Activated CD4-positive, alpha-beta T cell treated with anti-CD3 and anti-CD28 coated beads for 36 hours (primary cell): ENCODE results near the gene ASPRV1. TPM values are rescaled to one million over a fixed set of nuclear protein-coding genes. Genes with fewer than 3 reads are reported as not detected.
A peak's percentile ranks its signal among the peaks of the same experiment; 100 is the strongest.

ENCODE experiments used
- ATAC-seq: fragments of 200-7000 bp; cut with Tn5 transposase; one replicate; pipeline ENCODE4 v1.10.0; 2021; ENCODE audit warnings: mild to moderate bottlenecking, moderate library complexity
- CTCF ChIA-PET: fragments of 350-600 bp; sonication (Branson Sonifier 250); formaldehyde crosslinking; loops from one replicate; lab custom pipeline; 2021; ENCODE audit warnings: antibody characterized with exemption; lab: Charles Lee
- POLR2A ChIA-PET: fragments of 350-600 bp; sonication (Branson Sonifier 250); formaldehyde crosslinking; loops from one replicate; lab custom pipeline; 2021; ENCODE audit warnings: antibody characterized with exemption, inconsistent platforms; lab: Charles Lee
- DNase-seq: peaks from one replicate; pipeline ENCODE4 v3.0.0-alpha.2; 2020
- H3K27ac Mint-ChIP-seq: one replicate; pipeline ENCODE4 v1.8.0; 2021; ENCODE audit warnings: mixed read lengths
- H3K27me3 Mint-ChIP-seq: one replicate; pipeline ENCODE4 v1.8.0; 2021; ENCODE audit warnings: mixed read lengths
- H3K36me3 Mint-ChIP-seq: one replicate; pipeline ENCODE4 v1.8.0; 2021; ENCODE audit warnings: low read depth, mixed read lengths
- H3K4me1 Mint-ChIP-seq: one replicate; pipeline ENCODE4 v1.8.0; 2021; ENCODE audit warnings: mixed read lengths
- H3K4me3 Mint-ChIP-seq: one replicate; pipeline ENCODE4 v1.8.0; 2021; ENCODE audit warnings: mild to moderate bottlenecking, moderate library complexity, mixed read lengths
- H3K9me3 Mint-ChIP-seq: one replicate; pipeline ENCODE4 v1.8.0; 2021; ENCODE audit warnings: low read depth, mixed read lengths
- intact Hi-C, 2 experiments: fragments of 100-400 bp; cut with DNase I in 1 of 2; cut with micrococcal nuclease in 1 of 2; formaldehyde crosslinking; loops; one replicate each; pipeline versions ENCODE4 v1.14.2 to v1.15.1; 2022 to 2024; cut with DNase I, micrococcal nuclease
- total RNA-seq, 2 experiments: library from RNA; stranded (reverse); gene quantifications; one replicate each; pipeline ENCODE4 v1.2.3, GENCODE V29; 2021

The ASPRV1 gene
- total RNA-seq, 2 experiments from 2014 or later, result 0.32 to 0.73 TPM

- POLR2A ChIA-PET, result no interaction called here
- intact Hi-C loops, result loop anchor here in 1 of 2 experiments (2.0 kb wide), 1 partner anchor 134 kb away; no protein-coding TSS in a partner anchor
- Mint-ChIP-seq H3K9me3 (no peaks in the 10 kb centered on the region), H3K27ac (no peak overlapping the region), H3K36me3 (peaks cover 40% of the 10 kb centered on the region), H3K4me1 (peaks cover 34% of the 10 kb centered on the region), H3K27me3 (no peaks in the 10 kb centered on the region), H3K4me3 (no peak overlapping the region)
- CTCF ChIA-PET, result interaction anchor here (0.6 to 1.2 kb wide), 2 partner anchors 25 to 176 kb away, joined by 3 to 4 read pairs; no protein-coding TSS in a partner anchor
- ATAC-seq (no peak), DNase-seq (no peak)
Measured at GRCh38 chr2:69935011-69935410, 26.4 kb downstream of the ASPRV1 start.

GRCh38 chr2:69934614-69934908 lies 26.9 kb downstream of the ASPRV1 start:
- Mint-ChIP-seq H3K9me3 (no peaks in the 10 kb centered on the region), H3K27me3 (no peaks in the 10 kb centered on the region), H3K36me3 (peaks cover 41% of the 10 kb centered on the region), H3K4me1 (peaks cover 34% of the 10 kb centered on the region), H3K4me3 (no peak overlapping the region), H3K27ac (peak overlapping the region; percentile 77)
- ATAC-seq (no peak), DNase-seq (no peak)
- intact Hi-C loops, result loop anchor here (1.0 to 5.0 kb wide), 3 partner anchors 20 to 134 kb away; no protein-coding TSS in a partner anchor
- ChIA-PET CTCF (interaction anchor here (1.2 to 2.0 kb wide), 4 partner anchors 11 to 176 kb away, joined by 3 to 6 read pairs (median 4); partner anchors contain the start of gene MXD1), POLR2A (no interaction called here)

GRCh38 chr2:69933839-69934613 lies 27.4 kb downstream of the ASPRV1 start:
- POLR2A ChIA-PET, result interaction anchor here (0.6 to 1.0 kb wide), 2 partner anchors 19 to 52 kb away, joined by 3 to 6 read pairs; partner anchors contain the start of gene MXD1

DNA sequence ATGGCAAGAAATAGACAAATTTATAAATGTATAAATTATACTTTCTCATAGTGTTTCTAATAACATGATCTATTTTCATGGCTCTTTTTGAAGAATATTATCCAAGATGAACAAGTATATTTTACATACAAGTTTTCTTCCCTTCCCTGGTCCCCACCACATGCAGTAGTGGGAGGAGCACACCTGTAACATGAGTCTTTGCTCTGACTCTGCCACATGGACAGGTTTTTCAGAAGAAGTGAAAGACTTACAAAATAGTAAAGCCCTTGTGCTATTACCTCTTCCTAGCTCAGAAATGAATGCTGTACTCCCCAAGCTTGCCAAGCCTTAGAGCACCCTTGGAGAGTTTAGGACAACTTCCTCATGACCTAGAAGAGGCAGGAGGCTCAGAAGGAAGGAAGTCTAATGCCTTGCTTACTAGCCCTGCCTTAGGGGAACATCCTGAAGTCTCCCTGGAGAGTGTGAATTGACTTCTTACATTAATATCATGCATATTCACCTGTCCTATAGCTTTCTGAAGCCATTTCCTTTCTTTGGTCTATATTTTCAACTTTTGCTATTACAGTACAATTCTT lies 28.1 kb downstream of the ASPRV1 start:
- Mint-ChIP-seq H3K36me3 (peaks cover 33% of the 10 kb centered on the region), H3K4me1 (peaks cover 34% of the 10 kb centered on the region), H3K27me3 (no peaks in the 10 kb centered on the region), H3K27ac (peak overlapping the region; percentile 77), H3K9me3 (no peaks in the 10 kb centered on the region), H3K4me3 (no peak overlapping the region)
- ATAC-seq, result no peak
- no peak for DNase-seq
- CTCF ChIA-PET, result interaction anchor here (0.6 to 2.2 kb wide), 10 partner anchors 12 to 213 kb away, joined by 3 to 7 read pairs (median 4); partner anchors contain the start of gene MXD1
- intact Hi-C loops, result loop anchor here in 1 of 2 experiments (5.0 kb wide), 1 partner anchor 134 kb away; no protein-coding TSS in a partner anchor
- POLR2A ChIA-PET, result interaction anchor here (0.6 to 1.0 kb wide), 4 partner anchors 18 to 152 kb away, joined by 3 to 6 read pairs (median 3); partner anchors contain the start of gene MXD1

More at GRCh38 chr2:69933839-69934613, 27.4 kb downstream of the ASPRV1 start:
- H3K4me3 Mint-ChIP-seq, result no peak overlapping the region
- no peaks in the 10 kb centered on the region for H3K27me3 Mint-ChIP-seq
- peaks cover 34% of the 10 kb centered on the region for H3K4me1 Mint-ChIP-seq
- CTCF ChIA-PET, result interaction anchor here (0.7 to 2.0 kb wide), 6 partner anchors 11 to 177 kb away, joined by 3 to 6 read pairs (median 4); partner anchors contain the start of gene MXD1
- intact Hi-C loops, result loop anchor here (1.0 to 5.0 kb wide), 3 partner anchors 20 to 135 kb away; no protein-coding TSS in a partner anchor
- DNase-seq (peak; percentile 61), ATAC-seq (peak; percentile 81)
- peak overlapping the region; percentile 77 for H3K27ac Mint-ChIP-seq
- H3K9me3 Mint-ChIP-seq, result no peaks in the 10 kb centered on the region
- peaks cover 40% of the 10 kb centered on the region for H3K36me3 Mint-ChIP-seq

GRCh38 chr2:69932596-69932922 lies 28.9 kb downstream of the ASPRV1 start:
- peak overlapping the region; percentile 90 for H3K27ac Mint-ChIP-seq
- peaks cover 34% of the 10 kb centered on the region for H3K4me1 Mint-ChIP-seq
- POLR2A ChIA-PET, result interaction anchor here (0.7 to 1.2 kb wide), 3 partner anchors 18 to 152 kb away, joined by 3 to 4 read pairs (median 3); partner anchors contain the start of gene MXD1
- peak; percentile 30 for ATAC-seq
- no peaks in the 10 kb centered on the region for H3K27me3 Mint-ChIP-seq
- no peak for DNase-seq
- H3K36me3 Mint-ChIP-seq, result peaks cover 33% of the 10 kb centered on the region
- no peak overlapping the region for H3K4me3 Mint-ChIP-seq
- intact Hi-C loops, result loop anchor here in 1 of 2 experiments (5.0 kb wide), 1 partner anchor 135 kb away; no protein-coding TSS in a partner anchor
- H3K9me3 Mint-ChIP-seq, result no peaks in the 10 kb centered on the region
- CTCF ChIA-PET, result interaction anchor here (1.3 to 2.2 kb wide), 5 partner anchors 10 to 214 kb away, joined by 3 to 7 read pairs (median 3); partner anchors contain the start of gene MXD1

DNA sequence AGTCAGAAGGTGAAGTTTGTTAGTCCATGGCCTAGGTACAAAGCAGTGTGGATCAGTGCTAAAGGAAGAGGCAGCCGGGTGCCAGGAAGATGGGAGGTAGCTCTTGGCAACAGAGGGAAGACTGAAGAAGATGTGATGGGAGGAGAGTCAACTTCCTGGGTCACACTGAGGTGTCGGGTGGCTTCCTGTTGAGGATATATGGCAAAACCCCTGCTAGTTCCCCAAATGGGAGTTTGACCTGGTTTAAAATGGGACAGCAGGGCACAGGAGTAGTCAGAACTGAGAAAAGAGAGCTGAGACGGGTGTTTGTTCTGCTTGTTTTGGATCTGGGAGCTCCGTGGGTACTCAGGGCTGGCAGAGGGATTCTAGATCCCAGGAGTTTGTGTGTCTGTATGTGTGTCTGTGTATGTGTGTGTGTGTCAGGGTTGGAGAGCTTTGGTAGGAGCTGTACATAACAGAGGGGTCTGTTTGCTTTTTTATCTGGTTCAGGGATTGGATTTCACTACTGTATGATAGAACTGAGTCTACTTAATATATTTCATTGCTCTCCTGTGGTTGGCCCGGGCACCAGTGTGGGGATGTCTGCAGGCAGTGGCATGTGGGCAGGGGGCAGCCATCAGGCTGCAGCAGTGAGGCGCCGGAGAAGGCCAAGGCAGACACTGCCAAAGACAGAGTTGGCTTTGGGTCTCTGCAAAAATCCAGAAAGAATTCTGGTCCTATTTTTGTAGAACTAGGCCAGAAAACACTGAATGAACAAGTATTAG lies 29.4 kb downstream of the ASPRV1 start:
- no peak overlapping the region for H3K4me3 Mint-ChIP-seq
- no peaks in the 10 kb centered on the region for H3K27me3 Mint-ChIP-seq
- DNase-seq, result no peak
- peaks cover 33% of the 10 kb centered on the region for H3K36me3 Mint-ChIP-seq
- no peaks in the 10 kb centered on the region for H3K9me3 Mint-ChIP-seq
- POLR2A ChIA-PET, result interaction anchor here (1.2 kb wide), 1 partner anchor 18 kb away, joined by 4 read pairs; no protein-coding TSS in a partner anchor
- H3K27ac Mint-ChIP-seq, result peak overlapping the region; percentile 90
- ATAC-seq, result no peak
- CTCF ChIA-PET, result interaction anchor here (0.7 to 2.2 kb wide), 7 partner anchors 11 to 215 kb away, joined by 3 to 7 read pairs (median 3); no protein-coding TSS in a partner anchor
- H3K4me1 Mint-ChIP-seq, result peaks cover 35% of the 10 kb centered on the region
- intact Hi-C loops, result loop anchor here in 1 of 2 experiments (5.0 kb wide), 1 partner anchor 135 kb away; no protein-coding TSS in a partner anchor

- ChIA-PET POLR2A (no interaction called here), CTCF (interaction anchor here (0.5 kb wide), 1 partner anchor 320 kb away, joined by 3 read pairs; no protein-coding TSS in a partner anchor)
- Mint-ChIP-seq H3K9me3 (no peaks in the 10 kb centered on the region), H3K27me3 (no peaks in the 10 kb centered on the region), H3K36me3 (peaks cover 27% of the 10 kb centered on the region), H3K27ac (no peak overlapping the region), H3K4me3 (no peak overlapping the region), H3K4me1 (peaks cover 23% of the 10 kb centered on the region)
- no peak for DNase-seq
- ATAC-seq, result no peak
- intact Hi-C loops, result no loop called here
Measured at GRCh38 chr2:69926849-69927515, 34.4 kb downstream of the ASPRV1 start.

DNA sequence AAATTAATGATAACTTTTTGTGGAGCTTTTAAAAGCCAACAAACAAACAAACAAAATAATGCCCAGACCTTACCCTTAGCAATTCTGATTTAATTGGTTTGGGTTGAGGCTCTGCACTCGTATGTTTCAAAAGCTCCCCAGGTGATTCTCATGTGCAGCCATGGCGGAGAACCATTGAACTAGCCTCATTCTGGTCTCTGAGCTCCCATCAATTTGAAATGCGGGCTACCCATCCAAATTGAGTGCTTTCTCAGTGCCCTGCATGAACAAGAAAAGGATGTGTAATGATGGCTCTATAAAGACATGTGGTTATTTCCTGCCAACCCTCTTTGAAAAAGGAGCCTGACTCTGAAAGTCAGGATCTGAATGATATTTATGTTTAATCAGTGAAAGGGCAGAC lies 38.3 kb downstream of the ASPRV1 start:
- intact Hi-C loops, result no loop called here
- no peak overlapping the region for H3K27ac Mint-ChIP-seq
- CTCF ChIA-PET, result interaction anchor here (0.6 to 2.5 kb wide), 6 partner anchors 9 to 222 kb away, joined by 3 to 8 read pairs (median 4); partner anchors contain the start of gene MXD1

GRCh38 chr2:69918401-69918800 lies 43.0 kb downstream of the ASPRV1 start:
- Mint-ChIP-seq H3K36me3 (peaks cover 17% of the 10 kb centered on the region), H3K27me3 (no peaks in the 10 kb centered on the region), H3K4me1 (peaks cover 25% of the 10 kb centered on the region), H3K9me3 (no peaks in the 10 kb centered on the region), H3K4me3 (no peak overlapping the region), H3K27ac (no peak overlapping the region)
- no peak for ATAC-seq
- POLR2A ChIA-PET, result no interaction called here
- DNase-seq, result no peak
- intact Hi-C loops, result loop anchor here in 1 of 2 experiments (10.0 kb wide), 1 partner anchor 336 kb away; the partner anchor contains the start of gene PCYOX1
- CTCF ChIA-PET, result no interaction called here

More for the DNA sequence above, 38.3 kb downstream of the ASPRV1 start:
- peaks cover 24% of the 10 kb centered on the region for H3K36me3 Mint-ChIP-seq
- H3K4me1 Mint-ChIP-seq, result peaks cover 15% of the 10 kb centered on the region
- no peaks in the 10 kb centered on the region for H3K9me3 Mint-ChIP-seq
- no peak for DNase-seq
- no peak for ATAC-seq
- H3K27me3 Mint-ChIP-seq, result no peaks in the 10 kb centered on the region
- POLR2A ChIA-PET, result interaction anchor here (0.6 to 2.1 kb wide), 2 partner anchors 9 to 369 kb away, joined by 3 to 9 read pairs; partner anchors contain the start of gene MXD1
- no peak overlapping the region for H3K4me3 Mint-ChIP-seq

- intact Hi-C loops, result loop anchor here in 1 of 2 experiments (10.0 kb wide), 1 partner anchor 337 kb away; the partner anchor contains the start of gene PCYOX1
- no peak overlapping the region for H3K27ac Mint-ChIP-seq
- POLR2A ChIA-PET, result no interaction called here
- no peaks in the 10 kb centered on the region for H3K27me3 Mint-ChIP-seq
- ATAC-seq, result no peak
- no peak for DNase-seq
- no peaks in the 10 kb centered on the region for H3K9me3 Mint-ChIP-seq
- peaks cover 16% of the 10 kb centered on the region for H3K36me3 Mint-ChIP-seq
- H3K4me3 Mint-ChIP-seq, result no peak overlapping the region
- CTCF ChIA-PET, result no interaction called here
- H3K4me1 Mint-ChIP-seq, result peaks cover 27% of the 10 kb centered on the region
Measured at GRCh38 chr2:69917852-69918251, 43.6 kb downstream of the ASPRV1 start.
